Right renal pelvis (tissue), 4 donors: ENCODE measurements around the gene MRPL39. TPM values are rescaled to one million over a fixed set of nuclear protein-coding genes. Genes with fewer than 3 reads are reported as not detected.

Experiments
- DNase-seq, 4 donors: peaks; one replicate each; pipeline ENCODE4 v3.0.0-alpha.2; 2013; ENCODE audit warnings: low read depth in 4 of 4, low spot score in 3 of 4, missing footprints in 1 of 4
- polyA plus RNA-seq, 4 donors: library from polyadenylated mRNA; unstranded; fragments of 120-200 nt; gene quantifications; one replicate each; pipeline ENCODE4 v1.2.1, GENCODE V29; 2013; ENCODE audit not compliant: insufficient read length in 4 of 4

Gene MRPL39
- polyA plus RNA-seq, 4 donors: 37.5 to 51.5 (median 47.1) TPM

- DNase-seq: no peak
These were observed 37.6 kb downstream of the MRPL39 start for GRCh38 chr21:25569711-25570110.

- no peak for DNase-seq
These were observed 38.2 kb downstream of the MRPL39 start for GRCh38 chr21:25569084-25569483.

DNA sequence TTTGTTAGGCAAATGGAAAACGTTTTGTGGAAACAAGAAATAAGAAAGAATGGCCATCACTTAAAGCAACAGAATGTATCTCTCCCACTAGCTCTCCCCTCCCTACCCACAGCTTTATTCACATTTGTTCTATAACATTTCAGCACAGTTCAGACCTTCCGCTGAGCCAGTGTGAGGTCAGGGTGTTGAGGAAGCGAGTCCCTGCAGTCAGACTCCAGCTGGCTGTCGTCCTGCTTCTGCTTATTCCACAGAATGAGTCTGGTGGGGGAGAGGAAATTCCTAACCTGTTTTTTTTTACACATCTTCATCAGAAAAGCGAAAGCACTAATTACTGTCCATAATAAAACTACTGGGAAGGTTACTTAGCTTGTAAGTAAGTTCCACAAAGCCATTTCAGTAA is 39.0 kb downstream of the MRPL39 start:
- peak; percentile 39 to 70 (median 64) for DNase-seq

DNA sequence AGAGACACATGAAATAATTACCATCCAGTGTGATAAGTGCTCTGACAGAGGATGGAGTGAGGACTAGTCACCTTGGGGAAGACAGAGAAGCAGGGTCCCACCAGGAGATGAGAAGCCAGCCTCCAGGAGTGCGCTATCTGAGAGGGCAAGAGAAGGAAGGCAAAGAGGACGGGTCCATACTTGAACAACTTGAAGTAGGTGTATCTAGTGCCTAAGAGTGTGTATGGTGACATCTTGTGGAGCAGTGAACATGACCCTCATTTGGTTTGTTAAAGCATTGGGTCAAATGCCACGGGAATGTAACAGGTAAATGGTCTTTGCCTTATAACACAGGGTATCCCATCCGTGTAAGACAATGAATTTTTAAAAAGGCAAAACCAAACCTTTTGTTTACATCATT is 39.8 kb downstream of the MRPL39 start:
- no peak for DNase-seq

DNA sequence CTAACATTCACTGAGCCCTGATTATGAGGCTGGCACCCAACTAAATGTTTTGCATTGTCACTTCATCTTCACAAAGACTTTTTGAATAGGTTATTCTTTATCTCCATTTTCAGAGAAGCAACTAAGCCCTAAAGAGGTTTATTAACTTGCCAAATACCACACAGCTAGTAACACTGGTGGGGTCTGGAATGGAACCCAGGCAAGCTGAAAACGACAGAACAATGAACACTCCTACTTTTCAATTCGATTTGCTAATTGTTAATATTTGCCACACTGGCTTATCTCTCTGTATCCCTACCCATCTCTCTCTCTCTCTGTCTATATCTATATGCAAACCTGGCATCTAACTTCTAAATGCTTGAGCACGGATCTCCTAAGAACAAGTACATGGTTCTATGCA is 40.6 kb downstream of the MRPL39 start:
- DNase-seq: no peak

DNA sequence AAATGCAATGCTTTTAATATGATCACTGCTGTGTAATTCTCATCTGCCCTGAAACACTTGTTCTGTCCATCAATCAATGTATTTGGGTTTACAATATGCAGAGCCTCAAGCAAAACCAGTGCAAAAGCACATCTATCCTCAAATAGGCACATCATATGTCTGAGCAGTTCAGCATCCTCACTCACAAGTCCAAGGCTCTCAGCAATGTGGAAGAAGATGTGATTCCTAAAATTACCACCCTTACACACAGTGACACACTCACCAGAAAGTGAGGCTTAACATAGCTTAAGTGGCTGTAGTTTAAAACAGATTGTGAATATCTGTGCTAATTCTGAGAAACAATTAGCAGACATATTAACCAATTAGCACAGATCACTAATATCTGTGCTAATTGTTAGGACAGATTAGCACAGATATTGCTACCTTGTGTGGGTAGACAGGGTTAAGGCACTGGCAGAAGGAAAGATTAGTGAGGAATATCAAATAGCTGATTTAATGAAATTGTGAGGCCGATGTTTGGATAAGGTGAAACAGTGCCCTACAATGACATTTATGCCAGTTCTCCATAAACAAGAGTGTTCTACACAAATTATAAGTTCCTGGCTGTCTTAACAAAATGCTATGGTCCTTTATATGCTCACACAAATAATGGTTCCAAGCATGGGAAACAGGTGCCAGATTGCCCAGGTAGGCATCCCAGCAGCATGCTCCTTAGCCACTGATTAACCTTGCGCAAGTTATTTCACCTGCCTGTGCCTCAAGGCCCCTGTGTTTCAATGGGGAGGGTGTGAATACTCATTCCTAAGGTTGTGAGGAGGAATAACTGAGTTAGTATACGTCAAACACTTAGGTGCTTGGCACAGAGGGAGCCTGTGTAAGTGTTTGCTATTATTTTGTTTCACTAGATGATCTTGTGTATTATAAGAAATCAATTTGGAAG is 41.7 kb downstream of the MRPL39 start:
- DNase-seq: no peak

GRCh38 chr21:25564349-25564948 is 42.8 kb downstream of the MRPL39 start:
- DNase-seq: no peak

DNA sequence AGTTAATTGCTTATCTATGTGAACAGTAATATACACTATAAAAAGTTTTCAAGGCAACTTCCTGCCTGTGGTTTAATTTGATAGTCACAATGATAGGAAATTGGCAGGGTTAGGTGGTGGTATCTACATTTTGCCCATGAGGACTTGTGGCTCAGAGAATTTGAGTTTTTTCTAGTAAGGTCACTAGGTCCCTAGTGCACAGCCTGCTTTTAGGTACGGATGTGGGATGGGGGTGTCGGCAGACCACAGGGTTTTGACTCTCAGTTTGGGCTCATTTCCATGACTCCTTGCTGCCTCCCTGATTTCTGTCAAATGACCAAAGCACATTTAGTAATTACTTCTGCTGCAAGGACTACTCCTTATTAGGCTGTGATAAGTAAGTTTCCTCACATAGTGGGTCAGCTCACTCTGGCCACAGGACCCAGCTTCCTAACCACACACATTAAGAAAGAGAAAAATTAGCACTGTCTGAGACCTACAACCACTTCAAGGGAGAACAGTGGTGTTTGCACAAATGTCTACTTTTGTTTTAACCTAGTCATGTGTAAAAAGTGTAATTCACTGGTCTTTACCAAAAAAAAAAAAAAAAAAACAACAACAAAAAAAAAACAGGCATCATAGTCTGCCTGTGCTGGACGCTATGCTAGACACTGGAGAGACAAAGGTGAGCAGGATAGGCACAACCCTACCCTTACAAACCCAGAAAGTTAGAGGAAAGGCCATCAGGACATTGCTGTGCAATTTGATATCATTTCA is 43.7 kb downstream of the MRPL39 start:
- DNase-seq: no peak

GRCh38 chr21:25562660-25563059 is 44.6 kb downstream of the MRPL39 start:
- DNase-seq: no peak

- DNase-seq: peak in 1 of 4 donors; percentile 38
These were observed 45.3 kb downstream of the MRPL39 start for GRCh38 chr21:25561668-25562641.

DNA sequence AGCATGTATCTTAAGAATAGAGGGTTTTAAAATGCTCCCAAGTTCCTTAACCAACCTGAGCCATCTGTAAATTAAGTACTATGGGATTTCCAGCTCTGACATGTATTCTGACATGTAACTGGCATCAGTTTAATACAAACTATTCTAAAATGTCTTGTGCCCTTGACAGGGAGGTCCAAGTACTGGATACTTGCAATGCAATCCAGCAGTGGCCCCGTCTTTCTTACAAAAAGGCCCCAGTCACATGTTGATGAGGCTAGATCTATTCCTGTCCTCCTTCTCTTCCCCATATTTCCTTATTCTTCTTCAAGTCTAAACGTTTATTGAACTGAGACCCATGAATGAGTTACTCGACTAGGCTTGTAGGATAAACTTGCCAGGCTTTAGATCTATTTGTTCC is 46.4 kb downstream of the MRPL39 start:
- DNase-seq: no peak

- no peak for DNase-seq
These were observed 47.0 kb downstream of the MRPL39 start for GRCh38 chr21:25560271-25560685.

DNA sequence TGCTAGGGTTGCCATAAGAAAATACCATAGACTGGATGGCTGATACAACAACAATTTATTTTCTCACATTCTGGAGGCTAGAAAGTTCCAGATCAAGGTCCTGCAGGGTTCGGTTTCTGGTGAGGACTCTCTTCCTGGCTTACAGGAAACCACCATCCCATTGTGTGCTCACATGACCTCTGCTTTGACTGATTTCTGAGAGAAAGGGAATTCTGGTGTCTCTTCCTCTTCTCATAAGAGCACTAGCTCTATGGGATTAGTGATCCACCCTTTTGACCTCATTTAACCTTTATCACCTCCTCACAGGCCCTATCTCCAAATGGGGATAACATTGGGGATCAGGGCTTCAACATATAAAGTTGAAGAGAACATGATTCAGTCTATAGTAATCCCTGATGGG is 47.5 kb downstream of the MRPL39 start:
- no peak for DNase-seq

- no peak for DNase-seq
These were observed 49.2 kb downstream of the MRPL39 start for GRCh38 chr21:25558123-25558522.

GRCh38 chr21:25557180-25557579 is 50.1 kb downstream of the MRPL39 start:
- DNase-seq: no peak

DNA sequence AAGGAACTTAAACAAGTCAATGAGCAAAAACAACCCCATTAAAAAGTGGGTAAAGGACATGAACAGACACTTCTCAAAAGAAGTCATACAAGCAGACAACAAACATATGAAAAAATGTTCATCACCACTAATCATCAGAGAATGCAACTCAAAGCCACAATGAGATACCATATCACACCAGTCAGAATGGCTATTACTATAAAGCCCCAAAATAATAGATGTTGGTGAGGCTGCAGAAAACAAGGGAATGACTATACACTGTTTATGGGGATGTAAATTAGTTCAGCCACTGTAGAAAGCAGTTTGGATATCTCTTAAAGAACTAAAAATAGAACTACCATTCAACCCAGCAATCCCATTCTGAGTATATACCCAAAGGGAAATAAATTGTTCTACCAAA is 51.2 kb downstream of the MRPL39 start:
- DNase-seq: no peak

- DNase-seq: no peak
These were observed 51.8 kb downstream of the MRPL39 start for GRCh38 chr21:25555492-25555891.

- DNase-seq: no peak
These were observed 54.4 kb downstream of the MRPL39 start for GRCh38 chr21:25552856-25553255.

- DNase-seq: no peak
These were observed 55.7 kb downstream of the MRPL39 start for GRCh38 chr21:25551569-25551968.
